Esophagus squamous epithelium (tissue), 5 donors: ENCODE measurements around the gene BRSK2. TPM values are rescaled to one million over a fixed set of nuclear protein-coding genes. Genes with fewer than 3 reads are reported as not detected.

Experiments used
- DNase-seq: peaks from one replicate; lab custom pipeline; 2025; lab: John Stamatoyannopoulos, UW
- H3K27ac ChIP-seq, 4 donors: fragments of 200-600 bp; sonication (generic); one replicate each; pipeline ENCODE4 v1.5.1; 2016 to 2019; ENCODE audit warnings: mild to moderate bottlenecking in 1 of 4
- H3K27me3 ChIP-seq, 4 donors: fragments of 200-600 bp; sonication (generic); 1 replicate in 3 of 4; 2 replicates in 1 of 4; pipeline versions ENCODE4 v1.5.1 to v1.6.0; 2017 to 2021; ENCODE audit warnings: antibody characterized with exemption in 1 of 4
- H3K36me3 ChIP-seq, 3 donors: fragments of 200-600 bp; sonication (generic); one replicate each; pipeline ENCODE4 v1.5.1; 2016 to 2019
- H3K4me1 ChIP-seq, 3 donors: fragments of 200-600 bp; sonication (generic); one replicate each; pipeline ENCODE4 v1.5.1; 2017 to 2019
- H3K4me3 ChIP-seq, 4 donors: fragments of 200-600 bp; sonication (generic); 1 replicate in 3 of 4; 2 replicates in 1 of 4; pipeline ENCODE4 v1.5.1; 2016 to 2019; ENCODE audit warnings: mild to moderate bottlenecking in 2 of 4, moderate library complexity in 1 of 4
- H3K9me3 ChIP-seq, 3 donors: fragments of 200-600 bp; sonication (generic); one replicate each; pipeline ENCODE4 v1.5.1; 2016 to 2019
- POLR2A ChIP-seq, 4 donors: fragments of 450-650 bp; IDR thresholded peaks; one replicate each; pipeline ENCODE4 v1.6.1; 2017; ENCODE audit warnings: antibody characterized with exemption in 4 of 4, mild to moderate bottlenecking in 4 of 4, moderate library complexity in 3 of 4
- WGBS, 2 donors: methylation state at CpG; one replicate each; pipeline ENCODE4 v1.1.5; 2018; 5-methylcytosine and 5-hydroxymethylcytosine counted together
- intact Hi-C: fragments of 100-400 bp; cut with DNase I; formaldehyde crosslinking; loops from one replicate; pipeline ENCODE4 v1.15.0; 2022
- total RNA-seq, 4 donors: library from RNA; depleted of rRNA; stranded (reverse); fragments of >200 nt; gene quantifications; one replicate each; pipeline ENCODE4 v1.1.0, GENCODE V29; 2016
- TF ChIP-seq, protein P1 (sequence below), 6 experiments: fragments of 450-650 bp in 4 of 6; fragments of 200-600 bp in 2 of 6; sonication (generic) in 2 of 6; IDR thresholded peaks; one replicate each; pipeline ENCODE4 v1.5.1; 2016 to 2019; ENCODE audit warnings: antibody characterized with exemption in 6 of 6, mild to moderate bottlenecking in 4 of 6, moderate library complexity in 4 of 6
- donor health status: DM: yes; HTN: yes; CAD: no.

The BRSK2 gene
- total RNA-seq, 4 donors from 2014 or later, result 0.23 to 1.3 (median 0.35) TPM; not detected in 1

DNA sequence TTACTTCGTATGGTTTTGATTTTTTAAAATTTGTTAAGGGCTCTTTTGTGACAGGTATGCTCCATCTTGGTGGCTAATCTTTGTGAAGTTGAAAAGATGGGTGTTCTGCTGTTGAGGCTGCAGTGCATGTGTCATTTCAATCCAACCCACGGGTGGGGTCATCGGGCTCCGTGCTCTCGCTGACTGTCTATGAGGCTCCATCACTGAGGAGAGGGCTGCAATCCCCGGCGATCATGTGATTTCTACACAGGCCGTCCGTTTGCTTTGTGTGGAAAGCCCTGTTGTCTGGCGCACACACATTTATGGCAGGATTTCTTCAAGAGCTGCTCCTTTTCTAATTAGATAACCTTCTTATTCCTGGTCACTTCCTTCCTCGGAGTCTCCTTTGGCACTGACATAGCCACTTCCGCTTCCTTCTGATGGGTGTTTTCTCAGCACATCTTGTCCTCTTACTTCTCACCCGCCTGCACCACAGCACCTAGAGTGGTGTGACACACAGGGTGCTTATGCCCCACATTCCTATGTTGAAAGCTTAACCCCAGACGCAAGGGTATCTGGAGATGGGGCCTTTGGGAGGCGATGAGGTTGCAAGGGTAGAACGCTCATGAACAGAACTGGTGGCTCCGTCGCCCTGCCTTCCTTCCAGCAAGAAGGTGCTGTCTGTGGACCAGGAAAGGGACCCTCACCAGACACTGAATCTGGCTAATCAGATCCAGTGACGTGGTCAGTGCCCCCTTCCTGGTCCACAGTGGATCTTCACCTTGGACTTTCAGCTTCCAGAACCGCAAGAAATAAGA lies 87.4 kb downstream of the BRSK2 start:
- peaks cover 0 to 96% (median 8%) of the 10 kb centered on the region in 3 donors for H3K36me3 ChIP-seq
- H3K27me3 ChIP-seq, result no peaks in the 10 kb centered on the region
- no peak for TF ChIP-seq POLR2A (IDR thresholded peaks at IDR 0.05)
- TF ChIP-seq, protein P1, sequence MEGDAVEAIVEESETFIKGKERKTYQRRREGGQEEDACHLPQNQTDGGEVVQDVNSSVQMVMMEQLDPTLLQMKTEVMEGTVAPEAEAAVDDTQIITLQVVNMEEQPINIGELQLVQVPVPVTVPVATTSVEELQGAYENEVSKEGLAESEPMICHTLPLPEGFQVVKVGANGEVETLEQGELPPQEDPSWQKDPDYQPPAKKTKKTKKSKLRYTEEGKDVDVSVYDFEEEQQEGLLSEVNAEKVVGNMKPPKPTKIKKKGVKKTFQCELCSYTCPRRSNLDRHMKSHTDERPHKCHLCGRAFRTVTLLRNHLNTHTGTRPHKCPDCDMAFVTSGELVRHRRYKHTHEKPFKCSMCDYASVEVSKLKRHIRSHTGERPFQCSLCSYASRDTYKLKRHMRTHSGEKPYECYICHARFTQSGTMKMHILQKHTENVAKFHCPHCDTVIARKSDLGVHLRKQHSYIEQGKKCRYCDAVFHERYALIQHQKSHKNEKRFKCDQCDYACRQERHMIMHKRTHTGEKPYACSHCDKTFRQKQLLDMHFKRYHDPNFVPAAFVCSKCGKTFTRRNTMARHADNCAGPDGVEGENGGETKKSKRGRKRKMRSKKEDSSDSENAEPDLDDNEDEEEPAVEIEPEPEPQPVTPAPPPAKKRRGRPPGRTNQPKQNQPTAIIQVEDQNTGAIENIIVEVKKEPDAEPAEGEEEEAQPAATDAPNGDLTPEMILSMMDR (IDR thresholded peaks at IDR 0.05), result no peak
- 76 to 86% methylated on average over 13 to 15 of the region's 20 CpGs for WGBS, 2 donors
- H3K27ac ChIP-seq, result peak overlapping the region in 1 of 4 donors; percentile 21
- DNase-seq, result no peak
- H3K4me1 ChIP-seq, result peaks cover 0 to 44% (median 19%) of the 10 kb centered on the region in 3 donors
- no peak overlapping the region for H3K4me3 ChIP-seq
- intact Hi-C loops, result no loop called here
- H3K9me3 ChIP-seq, result no peaks in the 10 kb centered on the region

DNA sequence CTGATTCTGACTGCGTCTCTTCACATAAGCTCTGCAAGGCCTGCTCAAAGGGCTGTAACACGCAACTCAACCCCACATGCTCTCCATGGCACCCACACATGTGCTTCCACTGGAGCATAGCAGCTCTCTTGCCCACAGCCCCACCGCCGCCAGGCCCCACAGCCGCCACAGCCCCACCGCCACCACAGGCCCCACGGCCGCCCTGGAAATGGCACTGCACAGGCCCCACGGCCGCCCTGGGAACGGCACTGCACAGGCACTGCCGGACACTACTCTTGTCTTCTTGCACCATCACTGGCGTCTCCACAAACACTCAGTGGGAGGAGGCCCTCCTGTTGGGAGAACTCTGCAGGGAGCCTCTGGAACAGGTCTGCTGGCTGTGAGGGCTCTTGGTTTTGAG lies 88.3 kb downstream of the BRSK2 start:
- no peak for DNase-seq
- no peaks in the 10 kb centered on the region for H3K9me3 ChIP-seq
- H3K36me3 ChIP-seq, result peaks cover 0 to 94% (median 8%) of the 10 kb centered on the region in 3 donors
- H3K27me3 ChIP-seq, result no peaks in the 10 kb centered on the region
- WGBS, 2 donors, result 93 to 96% methylated on average over 4 to 9 of the region's 13 CpGs
- no peak overlapping the region for H3K4me3 ChIP-seq
- TF ChIP-seq, protein P1 (IDR thresholded peaks at IDR 0.05), result no peak
- no peak for TF ChIP-seq POLR2A (IDR thresholded peaks at IDR 0.05)
- peaks cover 0 to 47% (median 27%) of the 10 kb centered on the region in 3 donors for H3K4me1 ChIP-seq
- intact Hi-C loops, result no loop called here
- H3K27ac ChIP-seq, result peak overlapping the region in 1 of 4 donors; percentile 21

DNA sequence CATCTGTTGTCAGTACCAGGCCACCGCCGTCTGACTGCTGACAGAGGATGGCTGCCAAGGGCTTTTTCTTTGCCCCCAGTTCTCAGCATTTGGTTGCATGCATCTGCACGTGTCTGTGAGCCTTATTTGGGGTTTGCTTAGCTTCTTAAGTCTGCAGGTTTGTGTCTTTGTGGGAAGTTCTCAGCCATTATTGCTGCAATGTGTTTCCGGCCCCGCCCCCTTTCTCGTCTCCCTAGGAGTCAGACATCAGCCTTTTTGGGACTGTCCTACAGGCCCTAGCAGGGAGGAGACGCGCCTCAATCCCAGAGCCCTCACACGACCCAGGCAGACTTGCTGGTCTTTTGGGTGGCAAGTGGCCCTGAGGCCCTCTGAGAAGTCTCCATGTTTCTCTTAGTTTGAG lies 88.8 kb downstream of the BRSK2 start:
- Histone ChIP-seq H3K9me3 (no peaks in the 10 kb centered on the region), H3K36me3 (peaks cover 0 to 89% (median 8%) of the 10 kb centered on the region in 3 donors), H3K4me3 (no peak overlapping the region), H3K27ac (peak overlapping the region in 3 of 4 donors; percentile 78 to 89 (median 85)), H3K4me1 (peaks cover 0 to 53% (median 33%) of the 10 kb centered on the region in 3 donors), H3K27me3 (no peaks in the 10 kb centered on the region)
- 37 to 63% methylated on average over 2 to 8 of the region's 9 CpGs for WGBS, 2 donors
- DNase-seq, result no peak
- intact Hi-C loops, result no loop called here
- TF ChIP-seq POLR2A (IDR thresholded peaks at IDR 0.05), result no peak
- TF ChIP-seq, protein P1 (IDR thresholded peaks at IDR 0.05), result no peak

DNA sequence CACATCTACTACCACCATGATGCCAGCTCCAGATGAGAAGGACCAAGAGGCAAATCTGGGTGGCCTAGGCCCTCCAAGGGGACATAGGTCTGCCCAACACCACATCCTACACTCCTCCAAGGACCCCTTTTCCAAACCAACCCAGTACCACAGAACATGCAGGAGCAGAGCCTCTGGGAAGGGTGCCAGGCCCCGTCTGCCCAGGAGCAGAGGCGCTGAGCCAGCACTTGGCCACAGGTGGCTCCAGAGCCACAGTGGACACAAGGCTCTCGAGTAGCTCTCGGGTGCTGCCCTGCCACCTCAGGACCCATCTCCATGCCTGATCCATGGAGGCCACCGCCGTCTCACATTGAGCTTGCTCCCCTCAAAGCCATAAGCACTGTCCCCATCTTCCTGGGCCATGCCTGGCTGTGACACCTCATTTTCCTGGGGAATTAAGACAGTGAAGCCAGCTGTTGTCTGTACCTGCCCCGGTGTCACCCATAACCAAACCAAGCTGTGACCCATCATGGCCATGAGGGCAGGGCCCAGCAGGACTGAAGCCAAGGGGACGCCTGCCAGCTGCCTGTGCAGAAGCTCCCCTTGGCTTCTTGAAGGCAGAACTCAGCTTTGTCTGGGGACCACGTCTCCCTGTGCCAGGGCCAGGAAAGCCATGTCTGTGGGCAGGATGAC lies 89.4 kb downstream of the BRSK2 start:
- WGBS, 2 donors, result 67 to 100% methylated on average over 1 to 6 of the region's 9 CpGs
- Histone ChIP-seq H3K36me3 (peaks cover 0 to 84% (median 8%) of the 10 kb centered on the region in 3 donors), H3K27me3 (no peaks in the 10 kb centered on the region), H3K27ac (peak overlapping the region in 3 of 4 donors; percentile 78 to 89 (median 85)), H3K4me1 (peaks cover 0 to 59% (median 39%) of the 10 kb centered on the region in 3 donors), H3K9me3 (no peaks in the 10 kb centered on the region), H3K4me3 (no peak overlapping the region)
- DNase-seq, result no peak
- TF ChIP-seq, protein P1 (IDR thresholded peaks at IDR 0.05), result no peak
- TF ChIP-seq POLR2A (IDR thresholded peaks at IDR 0.05), result no peak
- intact Hi-C loops, result no loop called here
